H1 (cell line): ENCODE data around the gene CELF1.
"Not testable (repeated sequence)": the region's sequence is repeated elsewhere in the genome, so short reads cannot be mapped to it uniquely, and the experiment has no call there.

Source experiments
- CREB1 ChIP-seq: IDR thresholded peaks from 2 replicates; pipeline ENCODE4 v1.6.1; 2012; ENCODE audit warnings: inconsistent platforms
- CTCF ChIP-seq, 3 experiments: IDR thresholded peaks; 1 replicate in 2 of 3; 2 replicates in 1 of 3; pipeline versions ENCODE4 v1.5.1 to v1.6.1; 2011; ENCODE audit warnings: low read length in 3 of 3, mild to moderate bottlenecking in 3 of 3, inconsistent platforms in 2 of 3, low read depth in 1 of 3, moderate library complexity in 1 of 3; ENCODE audit not compliant: insufficient read depth in 1 of 3; ENCODE audit errors: control extremely low read depth in 1 of 3
- EP300 ChIP-seq, 2 experiments: IDR thresholded peaks; 1 replicate in 1 of 2; 2 replicates in 1 of 2; pipeline ENCODE4 v1.6.1; 2011 to 2012; ENCODE audit warnings: low read depth in 2 of 2, low read length in 2 of 2, mild to moderate bottlenecking in 2 of 2, borderline replicate concordance in 1 of 2, inconsistent platforms in 1 of 2, moderate library complexity in 1 of 2
- GABPA ChIP-seq: IDR thresholded peaks from 2 replicates; pipeline ENCODE4 v1.6.1; 2011; ENCODE audit warnings: mild to moderate bottlenecking, low read length, moderate library complexity, borderline replicate concordance; ENCODE audit not compliant: insufficient read depth
- HDAC2 ChIP-seq, 2 experiments: fragments of 300-600 bp in 1 of 2; sonication (generic) in 1 of 2; IDR thresholded peaks; 2 replicates each; pipeline ENCODE4 v1.6.1; 2011 to 2012; ENCODE audit warnings: low read depth in 2 of 2, low read length in 2 of 2, mild to moderate bottlenecking in 2 of 2, moderate library complexity in 2 of 2, borderline replicate concordance in 1 of 2, inconsistent platforms in 1 of 2
- JUN ChIP-seq: IDR thresholded peaks from 2 replicates; pipeline ENCODE4 v1.6.1; 2011; ENCODE audit warnings: low read depth, mild to moderate bottlenecking, improper control_type of control experiment, low read length
- PHF8 ChIP-seq: fragments of 200-600 bp; sonication (generic); conservative IDR thresholded peaks from 2 replicates; pipeline ENCODE4 v1.7.1; 2012; ENCODE audit warnings: low read depth, mild to moderate bottlenecking, inconsistent platforms, low read length, moderate library complexity
- POLR2A ChIP-seq, 2 experiments: IDR thresholded peaks; 1 replicate in 1 of 2; 2 replicates in 1 of 2; pipeline ENCODE4 v1.6.1; 2011; ENCODE audit warnings: low read depth in 2 of 2, low read length in 2 of 2, mild to moderate bottlenecking in 2 of 2; ENCODE audit errors: control extremely low read depth in 1 of 2
- POLR2AphosphoS5 ChIP-seq: IDR thresholded peaks from 2 replicates; pipeline ENCODE4 v1.6.1; 2011; ENCODE audit warnings: low read depth, low read length
- SP1 ChIP-seq: IDR thresholded peaks from 2 replicates; pipeline ENCODE4 v1.6.1; 2011; ENCODE audit warnings: low read depth, low read length
- SUZ12 ChIP-seq: fragments of 200-600 bp; sonication (generic); IDR thresholded peaks from 2 replicates; pipeline ENCODE4 v1.6.1; 2012; ENCODE audit warnings: mild to moderate bottlenecking, inconsistent platforms, low read length, moderate library complexity, mixed read lengths
- TF ChIP-seq, protein P1 (sequence below): IDR thresholded peaks from 2 replicates; pipeline ENCODE4 v1.6.1; 2011; ENCODE audit warnings: low read depth, mild to moderate bottlenecking, low read length; ENCODE audit not compliant: insufficient read depth

- not testable (repeated sequence) for TF ChIP-seq PHF8; CREB1; CTCF (IDR thresholded peaks at IDR 0.05; ENCODE audit: control extremely low read depth in 1 of 3, insufficient read depth in 1 of 3, low read depth in 1 of 3, low read length in 3 of 3); POLR2A (IDR thresholded peaks at IDR 0.05; ENCODE audit: control extremely low read depth in 1 of 2, low read depth in 2 of 2, low read length in 2 of 2); JUN; GABPA; SP1; SUZ12; EP300 (IDR thresholded peaks at IDR 0.05; ENCODE audit: borderline replicate concordance in 1 of 2, low read depth in 2 of 2, low read length in 2 of 2); HDAC2 (IDR thresholded peaks at IDR 0.05; ENCODE audit: borderline replicate concordance in 1 of 2, low read depth in 2 of 2, low read length in 2 of 2); POLR2AphosphoS5
- TF ChIP-seq, protein P1, sequence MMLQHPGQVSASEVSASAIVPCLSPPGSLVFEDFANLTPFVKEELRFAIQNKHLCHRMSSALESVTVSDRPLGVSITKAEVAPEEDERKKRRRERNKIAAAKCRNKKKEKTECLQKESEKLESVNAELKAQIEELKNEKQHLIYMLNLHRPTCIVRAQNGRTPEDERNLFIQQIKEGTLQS: not testable (repeated sequence)
These were observed 11.4 kb upstream of the CELF1 start for GRCh38 chr11:47564366-47564765.
